Heart left ventricle (tissue), 16 donors: ENCODE measurements around the gene WDR37. TPM values are rescaled to one million over a fixed set of nuclear protein-coding genes. Genes with fewer than 3 reads are reported as not detected.
A peak's percentile ranks its signal among the peaks of the same experiment; 100 is the strongest.

Experiments used
- ATAC-seq, 4 donors: fragments of 200-7000 bp; cut with Tn5 transposase; one replicate each; pipeline ENCODE4 v1.9.1; 2020 to 2022; ENCODE audit warnings: moderate library complexity in 4 of 4, mild to moderate bottlenecking in 3 of 4, moderate number of reproducible peaks in 1 of 4
- DNase-seq, 5 donors: peaks; one replicate each; pipeline ENCODE4 v3.0.0-alpha.2; 2020
- H3K27ac ChIP-seq, 12 donors: fragments of 200-600 bp; sonication (generic) in 4 of 12; one replicate each; pipeline versions ENCODE4 v1.5.0 to v1.8.0; 2016 to 2022; ENCODE audit warnings: mild to moderate bottlenecking in 2 of 12
- H3K27me3 ChIP-seq, 9 donors: fragments of 200-600 bp; sonication (generic) in 2 of 9; one replicate each; pipeline versions ENCODE4 v1.5.1 to v1.8.0; 2016 to 2022; ENCODE audit warnings: mild to moderate bottlenecking in 3 of 9
- H3K36me3 ChIP-seq, 9 donors: fragments of 200-600 bp; sonication (generic) in 2 of 9; one replicate each; pipeline versions ENCODE4 v1.5.0 to v1.8.0; 2018 to 2022; ENCODE audit warnings: mild to moderate bottlenecking in 2 of 9
- H3K4me1 ChIP-seq, 12 donors: fragments of 200-600 bp; sonication (generic) in 4 of 12; one replicate each; pipeline versions ENCODE4 v1.5.0 to v1.8.0; 2016 to 2022; ENCODE audit warnings: mild to moderate bottlenecking in 3 of 12
- H3K4me3 ChIP-seq, 12 donors: fragments of 200-600 bp; sonication (generic) in 4 of 12; one replicate each; pipeline versions ENCODE4 v1.5.0 to v1.8.0; 2017 to 2022; ENCODE audit warnings: mild to moderate bottlenecking in 9 of 12, moderate library complexity in 4 of 12
- H3K9me3 ChIP-seq, 12 donors: fragments of 200-600 bp; sonication (generic) in 4 of 12; one replicate each; pipeline versions ENCODE4 v1.5.0 to v1.8.0; 2016 to 2022; ENCODE audit warnings: mild to moderate bottlenecking in 1 of 12
- CTCF ChIP-seq, 12 donors: fragments of 200-600 bp; sonication (generic) in 4 of 12; IDR thresholded peaks; one replicate each; pipeline versions ENCODE4 v1.5.0 to v1.8.0; 2018 to 2022; ENCODE audit warnings: antibody characterized with exemption in 12 of 12, mild to moderate bottlenecking in 5 of 12
- POLR2A ChIP-seq, 2 donors: fragments of 450-650 bp; IDR thresholded peaks; one replicate each; pipeline ENCODE4 v1.6.1; 2017; ENCODE audit warnings: antibody characterized with exemption in 2 of 2, mild to moderate bottlenecking in 2 of 2, moderate library complexity in 2 of 2
- WGBS, 4 donors: extraction: QIAGEN DNeasy Blood & Tissue Kit in 2 of 4; methylation state at CpG; one replicate each; pipeline versions ENCODE4 v1.1.5 to v1.1.7; 2013 to 2018; 5-methylcytosine and 5-hydroxymethylcytosine counted together
- intact Hi-C, 10 donors: fragments of 100-400 bp; cut with DNase I; formaldehyde crosslinking; loops; one replicate each; pipeline versions ENCODE4 v1.11.1 to v1.14.2; 2022
- polyA plus RNA-seq, 2 donors: library from polyadenylated mRNA; stranded (reverse); fragments of 200-250 nt; gene quantifications; one replicate each; pipeline ENCODE4 v1.2.3, GENCODE V29; 2013
- total RNA-seq, 9 donors: library from RNA; depleted of rRNA in 2 of 9; stranded (reverse); fragments of >200 nt in 2 of 9; fragmentation: NEBNext Ultra II Directional in 3 of 9; extraction: Animal tissue kit (Norgen Biotek cat#: 25700) in 3 of 9; gene quantifications; one replicate each; pipeline versions ENCODE4 v1.1.0 to v1.2.4, GENCODE V29; 2016 to 2023
- donor health status: ischemic (EF 13 %, LVEDD 7.1; RV severe dilation, severe dysfunction).
- donor health status: healthy with polysubstance abuse.
- donor health status: DM: no; HTN: yes; CAD: no.
- donor health status: DM: no; HTN: no; CAD: no.
- donor health status: ischemic (EF 25% LVEDD 6.9; RV normal size, moderate dysfunction).
- donor health status: ischemic (EF 25% LVEDD 5.7; RV mildly dilated, moderate dysfunction).
- donor health status: healthy.
- donor health status: DM: yes; HTN: yes; CAD: no.
- donor health status: ischemic (EF 35%, LVEDD 5.7; RV mildly dilated, moderate dysfunction).
- donor health status: nonischemic (EF 11% LVEDD 7.7; RV severe dilation, severe dysfunction).
- donor health status: DM: yes; HTN: yes; CAD: no.
- donor health status: PGD.
- donor health status: ischemic (EF 29% LVEDD 5.4; RV normal size, mild dysfunction).
- donor health status: nonischemic (EF 23%, LVEDD 6.1; RV moderate dilation, normal function).

WDR37 gene
- total and polyA plus RNA-seq, 11 donors: 8.4 to 43.3 (median 26.3) TPM

DNA sequence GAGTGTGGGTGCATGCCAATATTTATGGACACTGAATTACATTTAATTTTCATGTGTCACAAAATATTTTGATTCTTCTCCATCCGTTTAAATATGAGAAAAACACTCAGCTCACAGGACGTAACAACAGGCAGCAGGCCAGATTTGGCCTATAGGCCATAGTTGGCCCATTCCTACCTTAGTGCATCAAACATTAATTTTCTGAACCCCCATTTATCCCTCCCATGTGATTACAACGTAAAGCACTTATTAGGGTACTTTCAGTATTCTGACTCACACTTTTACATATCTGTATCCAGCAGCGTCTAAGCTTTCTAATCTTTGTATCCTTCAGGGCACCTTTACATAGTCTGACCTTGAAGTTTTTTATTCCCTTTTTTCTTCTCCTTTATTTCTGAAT, 11.2 kb upstream of the WDR37 start:
- H3K27me3 ChIP-seq: no peaks in the 10 kb centered on the region
- peaks cover 0 to 42% (median 34%) of the 10 kb centered on the region in 9 donors for H3K36me3 ChIP-seq
- peaks cover 6 to 47% (median 23%) of the 10 kb centered on the region in 12 donors for H3K4me1 ChIP-seq
- H3K4me3 ChIP-seq: no peak overlapping the region
- WGBS, 4 donors: 62 to 65% (median 64%) methylated on average over 4 of the region's 4 CpGs
- peak overlapping the region in 11 of 12 donors; percentile 20 to 94 (median 56) for H3K27ac ChIP-seq
- H3K9me3 ChIP-seq: no peaks in the 10 kb centered on the region
- intact Hi-C loops: loop anchor here in 2 of 10 donors (5.0 kb wide), 2 partner anchors 58 to 113 kb away; partner anchors contain the start of genes GTPBP4 (in 2 of the 2) and LARP4B (in 1 of the 2)
- DNase-seq: no peak
- no peak for ATAC-seq
- no peak for TF ChIP-seq CTCF (IDR thresholded peaks at IDR 0.05)
- TF ChIP-seq POLR2A (IDR thresholded peaks at IDR 0.05): no peak

DNA sequence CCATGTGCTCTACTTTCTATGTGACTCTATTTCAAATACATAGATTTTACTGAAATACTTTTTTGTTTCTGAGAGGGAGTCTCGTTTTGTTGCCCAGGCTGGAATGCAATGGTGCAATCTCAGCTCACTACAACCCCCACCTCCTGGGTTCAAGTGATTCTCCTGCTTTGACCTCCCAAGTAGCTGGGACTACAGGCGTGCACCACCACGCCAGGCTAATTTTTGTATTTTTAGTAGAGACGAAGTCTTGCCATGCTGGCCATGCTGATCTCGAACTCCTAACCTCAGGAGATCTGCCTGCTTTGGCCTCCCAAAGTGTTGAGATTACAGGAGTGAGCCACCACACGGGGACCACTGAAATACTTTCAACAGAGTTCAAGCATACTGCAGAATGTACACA, 10.8 kb upstream of the WDR37 start:
- Histone ChIP-seq H3K27ac (peak overlapping the region in 7 of 12 donors; percentile 41 to 94 (median 62)), H3K4me3 (no peak overlapping the region), H3K36me3 (peaks cover 0 to 37% (median 32%) of the 10 kb centered on the region in 9 donors), H3K4me1 (peaks cover 6 to 52% (median 28%) of the 10 kb centered on the region in 12 donors), H3K9me3 (no peaks in the 10 kb centered on the region), H3K27me3 (no peaks in the 10 kb centered on the region)
- intact Hi-C loops: loop anchor here in 2 of 10 donors (5.0 kb wide), 2 partner anchors 58 to 113 kb away; partner anchors contain the start of genes GTPBP4 (in 2 of the 2) and LARP4B (in 1 of the 2)
- 72 to 84% (median 83%) methylated on average over 6 of the region's 6 CpGs for WGBS, 4 donors
- ATAC-seq (no peak), DNase-seq (no peak)
- TF ChIP-seq CTCF (IDR thresholded peaks at IDR 0.05) (no peak), POLR2A (IDR thresholded peaks at IDR 0.05) (no peak)

DNA sequence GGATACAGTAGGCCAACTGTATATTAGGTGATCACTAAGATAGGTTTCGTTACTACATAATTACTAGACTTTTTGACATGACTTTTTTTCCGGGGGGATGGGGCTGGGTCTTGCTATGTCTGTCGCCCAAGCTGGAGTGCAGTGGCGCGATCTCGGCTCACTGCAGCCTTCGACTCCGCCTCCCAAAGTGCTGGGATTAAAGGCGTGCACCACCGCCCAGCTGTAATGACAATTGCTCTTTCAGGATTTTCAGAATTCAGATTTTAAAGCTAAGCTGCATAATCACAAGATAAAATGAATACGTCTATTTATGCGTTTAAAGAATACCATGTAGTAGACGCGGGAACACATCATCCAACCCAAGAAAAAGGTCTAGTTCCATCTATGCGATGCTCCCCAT, 8.2 kb upstream of the WDR37 start:
- intact Hi-C loops: loop anchor here in 3 of 10 donors (2.0 to 5.0 kb wide), 3 partner anchors 61 to 117 kb away; partner anchors contain the start of genes GTPBP4 (in 2 of the 3) and LARP4B (in 2 of the 3)
- Histone ChIP-seq H3K27me3 (no peaks in the 10 kb centered on the region), H3K4me3 (peak overlapping the region; percentile 52 to 95 (median 82)), H3K27ac (peak overlapping the region in 11 of 12 donors; percentile 95 to 100 (median 98)), H3K4me1 (peaks cover 6 to 57% (median 35%) of the 10 kb centered on the region in 12 donors), H3K9me3 (no peaks in the 10 kb centered on the region), H3K36me3 (peaks cover 0 to 33% (median 26%) of the 10 kb centered on the region in 9 donors)
- 7 to 9% (median 8%) methylated on average over 15 of the region's 15 CpGs for WGBS, 4 donors
- TF ChIP-seq POLR2A (IDR thresholded peaks at IDR 0.05): no peak
- TF ChIP-seq CTCF (IDR thresholded peaks at IDR 0.05): no peak
- no peak for DNase-seq
- no peak for ATAC-seq

DNA sequence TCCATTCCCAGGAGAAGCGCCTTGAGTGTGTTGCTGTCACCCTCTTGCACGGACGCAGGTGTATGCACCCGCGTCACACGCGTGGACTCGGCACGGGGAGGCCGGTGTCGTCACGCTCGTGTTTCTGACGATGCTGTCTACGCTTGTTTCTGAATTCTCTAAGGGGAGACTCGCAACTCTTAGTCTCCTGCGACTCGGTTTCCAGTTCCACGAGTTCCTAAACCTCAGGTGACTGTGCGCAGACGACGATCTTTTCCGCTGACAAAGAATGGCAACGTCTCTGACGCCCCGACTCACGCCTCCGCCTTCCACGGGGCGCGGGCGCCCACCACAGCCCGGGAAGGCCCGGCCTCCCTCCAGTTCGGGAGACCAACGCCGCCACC, 7.8 kb upstream of the WDR37 start:
- Histone ChIP-seq H3K27me3 (no peaks in the 10 kb centered on the region), H3K4me1 (peaks cover 6 to 53% (median 33%) of the 10 kb centered on the region in 12 donors), H3K4me3 (peak overlapping the region; percentile 52 to 95 (median 82)), H3K9me3 (no peaks in the 10 kb centered on the region), H3K36me3 (peaks cover 0 to 33% (median 26%) of the 10 kb centered on the region in 9 donors), H3K27ac (peak overlapping the region; percentile 95 to 100 (median 98))
- peak in 3 of 4 donors; percentile 2 to 28 (median 4) for ATAC-seq
- 0 to 1% (median 0%) methylated on average over 34 to 37 of the region's 37 CpGs for WGBS, 4 donors
- TF ChIP-seq POLR2A (IDR thresholded peaks at IDR 0.05): no peak
- TF ChIP-seq CTCF (IDR thresholded peaks at IDR 0.05): no peak
- DNase-seq: peak in 1 of 5 donors; percentile 61
- intact Hi-C loops: loop anchor here in 3 of 10 donors (2.0 to 5.0 kb wide), 3 partner anchors 61 to 118 kb away; partner anchors contain the start of genes GTPBP4 (in 2 of the 3) and LARP4B (in 2 of the 3)
